GM18508 (cell line): ENCODE results near the gene NOL4L.

Experiments
- ATAC-seq: cut with Tn5 transposase; IDR thresholded peaks from one replicate; pipeline ENCODE4 v1.9.1; 2021; ENCODE audit warnings: moderate number of reproducible peaks; ENCODE audit not compliant: insufficient read depth, unreplicated experiment

Gene NOL4L

GRCh38 chr20:32563311-32564272, 21.5 kb downstream of the NOL4L start:
- no peak for ATAC-seq

GRCh38 chr20:32562495-32562911, 22.6 kb downstream of the NOL4L start:
- no peak for ATAC-seq

- ATAC-seq = no peak
These were observed 23.9 kb downstream of the NOL4L start for GRCh38 chr20:32560989-32561830.

- no peak for ATAC-seq
These were observed 24.6 kb downstream of the NOL4L start for GRCh38 chr20:32560482-32560988.

GRCh38 chr20:32559753-32560380, 25.3 kb downstream of the NOL4L start:
- ATAC-seq = no peak

- ATAC-seq = no peak
These were observed 25.9 kb downstream of the NOL4L start for GRCh38 chr20:32559205-32559752.

- ATAC-seq = no peak
These were observed 26.6 kb downstream of the NOL4L start for GRCh38 chr20:32558526-32558925.

- no peak for ATAC-seq
These were observed 27.8 kb downstream of the NOL4L start for GRCh38 chr20:32557319-32557718.

GRCh38 chr20:32556312-32557184, 28.6 kb downstream of the NOL4L start:
- ATAC-seq = no peak

GRCh38 chr20:32555584-32555983, 29.5 kb downstream of the NOL4L start:
- ATAC-seq = no peak

GRCh38 chr20:32554965-32555289, 30.2 kb downstream of the NOL4L start:
- no peak for ATAC-seq

- no peak for ATAC-seq
These were observed 31.5 kb downstream of the NOL4L start for GRCh38 chr20:32553618-32554017.

GRCh38 chr20:32551693-32552092, 33.4 kb downstream of the NOL4L start:
- ATAC-seq = no peak

GRCh38 chr20:32549842-32550241, 35.3 kb downstream of the NOL4L start:
- ATAC-seq = no peak

GRCh38 chr20:32547753-32548034, 37.4 kb downstream of the NOL4L start:
- no peak for ATAC-seq

- no peak for ATAC-seq
These were observed 38.0 kb downstream of the NOL4L start for GRCh38 chr20:32546918-32547752.

GRCh38 chr20:32544893-32545840, 40.0 kb downstream of the NOL4L start:
- no peak for ATAC-seq

- no peak for ATAC-seq
These were observed 40.8 kb downstream of the NOL4L start for GRCh38 chr20:32544260-32544722.
